GM18867 (cell line): Measurements from ENCODE around the gene TIMM22.
A peak's percentile ranks its signal among the peaks of the same experiment; 100 is the strongest.
"Not testable (repeated sequence)": the region's sequence is repeated elsewhere in the genome, so short reads cannot be mapped to it uniquely, and the experiment has no call there.

ENCODE experiments used
- ATAC-seq: cut with Tn5 transposase; IDR thresholded peaks from one replicate; pipeline ENCODE4 v1.9.1; 2021; ENCODE audit warnings: mild to moderate bottlenecking, moderate library complexity; ENCODE audit not compliant: unreplicated experiment

The TIMM22 gene

DNA sequence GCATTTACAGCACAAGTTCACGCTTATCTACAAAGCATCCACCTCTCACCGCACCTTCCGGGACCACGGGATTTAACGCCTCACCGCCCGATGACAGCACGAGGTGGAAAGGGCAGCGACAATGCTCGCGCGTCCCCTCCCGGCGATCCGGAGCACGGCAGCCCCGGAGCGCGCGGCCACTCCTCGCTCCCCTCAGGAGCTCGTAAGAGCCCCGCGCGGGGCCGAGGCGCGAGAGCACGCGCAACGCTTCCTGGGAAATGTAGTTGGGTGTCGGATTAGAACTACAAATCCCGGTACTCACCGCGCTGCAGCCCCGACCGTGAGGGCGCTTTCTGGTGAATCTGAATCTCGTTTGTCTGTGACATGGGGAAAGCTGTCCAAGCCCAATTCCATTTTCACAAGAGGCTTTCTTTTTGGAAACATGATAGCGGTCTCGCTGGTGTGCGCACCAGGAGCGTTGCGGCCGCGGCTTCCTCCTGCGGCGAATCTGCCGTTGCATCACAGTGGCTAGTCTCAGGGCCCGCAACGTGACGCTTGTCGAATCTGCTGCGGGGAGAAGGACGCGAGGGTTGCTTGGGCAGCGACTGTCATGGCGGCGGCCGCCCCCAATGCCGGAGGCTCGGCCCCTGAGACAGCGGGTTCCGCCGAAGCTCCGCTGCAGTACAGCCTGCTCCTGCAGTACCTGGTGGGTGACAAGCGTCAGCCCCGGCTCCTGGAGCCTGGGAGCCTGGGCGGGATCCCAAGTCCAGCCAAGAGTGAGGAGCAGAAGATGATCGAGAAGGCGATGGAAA lies at the start of gene TIMM22:
Gene TIMM22 (plus strand): TSS at position 576 of the 791 bp plus-strand sequence. CDS start 14 bp downstream, at position 590.
- peak; percentile 89 for ATAC-seq

DNA sequence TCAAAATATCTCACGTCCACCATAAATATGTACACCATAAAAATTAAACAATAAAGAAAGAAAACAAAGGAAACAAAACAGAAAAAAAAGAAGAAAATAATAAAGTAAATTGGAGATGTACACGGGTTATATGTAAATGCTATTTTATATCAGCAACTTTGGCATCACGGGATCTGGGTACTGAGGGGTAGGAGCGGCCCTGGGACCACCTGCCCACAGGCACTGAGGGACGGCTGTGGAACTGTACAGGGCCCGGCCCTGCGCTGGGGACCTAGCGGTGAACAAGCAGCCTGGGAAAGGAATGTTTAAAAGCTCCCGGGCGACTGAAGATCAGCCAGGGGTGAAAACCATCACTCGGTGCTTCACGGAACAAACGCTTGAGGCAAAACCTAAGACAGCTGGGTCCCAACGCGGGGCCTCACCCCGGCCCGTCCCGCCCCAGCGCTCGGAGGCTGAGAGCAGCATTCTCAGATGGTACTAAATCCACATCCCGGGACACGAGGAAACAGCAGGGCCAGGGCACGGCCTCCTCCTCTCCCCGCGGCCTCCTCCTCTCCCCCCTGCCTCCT lies 48.6 kb upstream of the TIMM22 start:
- no peak for ATAC-seq

DNA sequence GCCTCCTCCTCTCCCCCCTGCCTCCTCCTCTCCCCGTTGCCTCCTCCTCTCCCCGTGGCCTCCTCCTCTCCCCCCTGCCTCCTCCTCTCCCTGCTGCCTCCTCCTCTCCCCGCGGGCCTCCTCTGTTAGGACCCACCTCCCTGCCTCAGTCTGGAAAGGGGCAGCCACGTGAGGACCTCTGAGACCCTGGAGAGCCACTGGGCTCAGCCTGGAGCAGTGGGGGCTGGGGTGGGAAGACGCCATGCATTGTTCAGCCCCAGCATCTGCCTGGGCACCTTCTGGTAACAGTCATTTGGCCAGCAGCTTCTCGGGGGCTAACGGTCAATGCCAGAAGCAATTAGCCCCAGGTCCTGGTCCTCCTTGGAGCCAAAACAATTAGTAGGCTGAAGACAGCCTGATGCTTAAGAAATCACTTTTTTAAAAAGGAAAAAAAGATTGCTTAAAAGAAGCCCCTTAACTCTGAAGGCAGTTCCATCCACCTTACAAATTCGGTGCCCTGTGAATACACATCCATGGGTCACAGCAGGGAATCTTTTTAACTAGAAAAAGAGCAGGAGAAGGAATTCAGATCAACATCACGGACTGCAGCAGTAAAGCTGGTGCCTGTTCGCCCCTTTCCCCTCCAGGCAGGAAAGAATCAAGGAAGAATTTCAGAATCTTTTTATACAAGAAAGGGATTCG lies 47.2 kb upstream of the TIMM22 start:
- no peak for ATAC-seq

DNA sequence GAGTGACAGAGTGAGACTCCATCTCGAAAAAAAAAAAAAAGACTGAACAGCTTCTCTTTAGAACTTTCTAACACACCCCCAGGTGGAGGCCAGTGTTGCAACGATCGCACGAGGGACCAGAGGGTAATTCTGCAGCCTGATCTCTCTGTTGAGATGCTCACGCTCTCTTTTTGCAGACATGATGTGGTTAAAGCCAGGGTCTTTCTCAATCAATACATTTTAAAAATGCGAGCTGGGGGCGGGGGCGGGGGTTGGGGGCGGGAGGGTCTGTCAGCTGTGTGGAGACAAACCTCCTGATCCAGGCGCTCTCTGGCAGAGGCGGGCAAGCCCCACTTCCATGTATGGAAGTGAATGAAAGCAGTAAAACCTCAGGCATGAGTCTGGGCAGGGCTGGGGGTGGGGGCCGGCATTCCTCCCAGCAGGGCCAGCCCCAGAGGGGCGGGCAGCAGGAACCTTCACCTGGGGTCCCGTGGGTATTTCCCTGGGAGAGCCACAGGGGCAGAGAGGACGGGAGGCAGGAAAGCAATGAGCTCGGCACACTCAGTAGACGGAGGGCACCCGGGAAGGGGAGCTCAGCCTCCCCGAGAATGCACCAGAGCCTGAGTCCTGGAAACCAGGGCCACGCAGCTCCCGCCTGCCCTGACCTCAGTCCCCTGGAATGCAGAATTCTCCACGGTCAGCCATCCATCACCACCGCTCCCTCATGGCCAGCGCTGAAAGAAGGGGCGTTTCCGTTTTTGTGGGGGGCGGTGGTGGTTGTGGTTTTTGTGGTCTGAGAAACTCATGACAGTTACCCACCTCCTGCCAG lies 45.4 kb upstream of the TIMM22 start:
- ATAC-seq = no peak

DNA sequence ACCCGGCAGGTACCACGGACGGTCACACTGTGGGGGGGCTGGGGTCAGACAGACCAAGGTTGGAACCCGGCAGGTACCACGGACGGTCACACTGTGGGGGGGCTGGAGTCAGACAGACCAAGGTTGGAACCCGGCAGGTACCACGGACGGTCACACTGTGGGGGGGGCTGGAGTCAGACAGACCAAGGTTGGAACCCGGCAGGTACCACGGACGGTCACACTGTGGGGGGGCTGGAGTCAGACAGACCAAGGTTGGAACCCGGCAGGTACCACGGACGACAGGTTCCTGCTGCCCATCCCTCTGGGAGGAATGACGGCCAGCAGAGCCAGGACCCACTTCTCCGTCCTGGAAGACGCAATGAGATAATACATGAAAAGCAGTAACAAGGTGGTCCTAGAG lies 44.3 kb upstream of the TIMM22 start:
- ATAC-seq = not testable (repeated sequence)

DNA sequence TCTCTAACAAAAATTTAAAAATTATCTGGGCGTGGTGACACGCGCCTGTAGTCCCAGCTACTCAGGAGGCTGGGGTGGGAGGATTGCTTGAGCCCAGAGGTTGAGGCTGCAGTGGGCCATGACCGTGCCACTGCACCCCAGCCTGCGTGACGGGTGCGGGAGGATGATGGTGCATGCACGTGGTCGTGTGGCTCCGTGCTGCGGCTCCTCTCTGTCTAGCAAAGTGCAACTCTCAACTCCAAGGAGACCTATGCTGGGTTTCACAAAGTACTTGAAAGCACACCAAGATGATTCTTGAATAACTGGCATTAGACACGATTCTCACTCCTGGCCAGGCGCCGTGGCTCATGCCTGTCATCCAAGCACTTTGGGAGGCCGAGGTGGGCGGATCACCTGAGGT lies 43.2 kb upstream of the TIMM22 start:
- ATAC-seq = no peak

DNA sequence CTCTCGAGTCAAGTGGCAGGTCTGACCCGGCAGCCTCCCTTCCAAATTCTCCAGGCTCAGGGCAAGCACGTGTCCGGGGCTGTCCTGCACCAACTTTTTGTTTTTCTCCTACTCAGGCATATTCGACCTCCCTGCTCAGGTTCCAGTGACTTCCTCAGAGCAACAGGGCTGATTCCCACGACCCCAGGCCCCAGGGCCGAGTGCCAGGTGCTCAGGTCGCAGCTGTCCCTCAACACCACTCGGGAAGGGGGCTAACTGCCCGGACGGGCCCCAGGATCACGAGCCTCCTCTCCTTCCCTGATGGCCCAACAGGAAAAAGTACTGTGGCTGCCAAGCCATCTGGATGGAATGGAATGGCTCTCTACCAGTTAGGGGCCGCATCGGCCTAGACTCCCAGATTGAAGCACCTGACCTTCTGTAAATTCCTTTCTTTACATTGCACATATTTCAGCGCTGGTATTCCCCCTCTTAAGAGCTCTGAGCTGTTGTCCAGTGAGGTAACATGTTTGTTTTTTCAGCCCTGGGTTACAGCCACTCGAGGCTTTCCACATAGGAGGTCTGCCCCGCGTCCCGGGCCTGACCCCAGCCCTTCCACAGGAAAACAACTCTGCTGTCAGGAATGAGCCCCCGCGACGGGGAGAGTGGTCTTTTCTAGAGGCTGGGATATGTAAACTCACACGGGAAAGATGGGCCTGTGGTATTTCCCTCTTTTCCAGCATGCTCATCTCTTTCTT lies 42.3 kb upstream of the TIMM22 start:
- ATAC-seq = no peak

DNA sequence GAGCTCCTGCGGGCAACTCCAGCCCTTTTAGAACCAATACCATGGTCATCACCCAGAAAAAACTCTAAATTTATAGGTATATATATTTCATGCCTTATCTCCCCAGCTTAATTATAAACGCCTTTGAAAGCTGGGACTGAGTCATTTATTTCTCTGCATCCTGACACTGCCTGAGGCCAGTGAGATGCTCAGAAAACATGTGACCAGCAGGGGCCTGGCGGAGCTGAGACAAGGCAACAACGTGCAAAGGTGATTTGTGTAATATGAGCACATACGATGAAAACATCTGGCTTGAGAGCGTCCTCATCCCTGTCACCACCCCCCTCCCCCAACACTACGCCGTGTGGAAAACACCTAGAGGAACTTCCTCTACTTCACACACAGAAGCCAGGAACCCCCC lies 40.0 kb upstream of the TIMM22 start:
- no peak for ATAC-seq

DNA sequence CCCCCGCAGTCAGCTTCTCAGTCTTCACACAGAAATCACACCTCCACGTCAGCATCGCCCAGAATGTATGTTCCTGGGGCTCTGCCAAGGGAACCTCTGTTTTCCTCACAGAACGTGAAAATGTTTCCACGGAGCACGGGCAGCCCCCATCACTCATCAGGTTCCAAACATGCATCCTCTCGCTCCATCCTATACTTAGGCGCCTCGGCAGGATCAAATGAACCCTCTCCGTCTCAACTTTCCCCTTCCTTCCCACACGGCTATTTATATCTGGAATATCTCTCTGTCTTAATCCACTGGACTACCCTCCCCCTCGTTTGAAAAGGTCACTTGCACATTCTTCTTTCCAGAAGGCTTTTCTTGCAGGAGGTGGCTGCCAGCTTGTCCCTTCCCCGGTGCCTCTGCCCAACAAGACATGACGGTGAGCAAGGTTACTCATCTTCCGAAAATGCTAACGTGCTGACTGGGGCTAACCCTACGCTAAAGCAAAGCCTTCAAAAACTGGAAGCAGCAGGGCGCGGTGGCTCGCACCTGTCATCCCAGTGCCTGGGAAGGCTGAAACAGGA lies 39.0 kb upstream of the TIMM22 start:
- ATAC-seq = no peak

DNA sequence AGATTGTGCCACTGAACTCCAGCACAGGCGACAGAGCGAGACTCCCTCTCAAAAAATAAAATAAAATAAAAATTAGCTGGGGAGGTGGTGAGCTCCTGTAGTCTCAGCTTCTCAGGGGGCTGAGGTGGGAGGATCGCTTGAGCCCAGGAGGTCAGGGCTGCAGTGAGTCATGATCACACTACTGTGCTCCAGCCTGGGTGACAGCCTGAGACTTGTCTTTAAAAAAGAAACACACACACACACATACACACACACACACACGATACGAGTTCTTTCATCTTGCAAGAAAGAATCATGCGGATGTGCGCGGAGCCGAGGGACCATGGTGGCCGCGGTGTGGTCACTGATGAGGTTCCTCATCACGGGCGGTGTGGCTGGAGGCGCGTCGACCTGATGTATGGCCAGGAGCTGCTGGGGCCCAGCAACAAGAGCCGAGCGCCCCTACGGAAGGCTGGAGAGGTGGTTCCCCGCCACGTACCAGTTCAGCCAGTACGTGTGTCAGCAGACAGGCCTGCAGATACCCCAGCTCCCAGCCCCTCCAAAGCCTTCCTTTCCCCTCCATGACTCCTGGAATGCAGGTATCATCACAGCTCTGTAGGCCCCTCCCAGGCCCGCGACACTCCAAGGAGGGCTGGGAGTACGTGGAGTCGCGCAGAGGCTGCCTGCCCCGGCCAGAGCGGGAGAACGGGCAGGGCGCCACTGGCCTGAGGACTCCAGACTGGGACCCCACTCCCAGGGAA lies 38.0 kb upstream of the TIMM22 start:
- ATAC-seq = no peak

DNA sequence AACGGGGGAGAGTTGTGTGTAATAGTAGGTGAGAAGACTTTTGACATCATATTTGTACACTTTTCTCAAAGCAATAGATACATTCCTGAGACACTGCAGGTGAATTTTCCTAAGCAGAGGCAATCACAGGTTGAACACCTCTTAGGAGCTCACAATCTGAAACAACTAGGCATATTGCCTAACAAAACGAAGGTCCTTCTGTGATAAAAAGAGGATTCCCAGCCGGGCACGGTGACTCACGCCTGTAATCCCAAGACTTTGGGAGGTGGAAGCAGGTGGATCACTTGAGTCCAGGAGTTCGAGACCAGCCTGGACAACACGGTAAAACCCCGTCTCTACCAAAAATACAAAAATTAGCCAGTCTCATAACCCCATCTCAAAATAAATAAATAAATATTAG lies 34.8 kb upstream of the TIMM22 start:
- no peak for ATAC-seq

DNA sequence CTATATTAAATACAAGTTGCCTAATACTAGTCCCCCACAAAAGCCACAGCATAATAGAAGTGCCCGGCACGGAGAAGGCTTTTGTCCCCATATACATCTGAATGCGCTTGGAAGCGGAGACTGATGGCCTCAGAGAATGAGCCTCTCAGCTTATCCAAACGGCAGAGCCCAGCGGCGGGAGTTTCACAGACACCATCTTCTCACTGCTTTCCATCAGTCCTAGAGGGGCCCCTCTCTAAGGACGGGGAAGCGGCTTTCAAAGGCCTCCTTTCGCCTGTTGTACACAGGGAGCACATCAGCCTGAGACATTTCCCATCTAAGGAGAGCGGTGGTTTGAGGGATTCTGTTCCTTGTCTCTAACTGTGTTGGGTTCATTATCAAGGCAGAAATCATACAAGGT lies 34.3 kb upstream of the TIMM22 start:
- ATAC-seq = no peak

DNA sequence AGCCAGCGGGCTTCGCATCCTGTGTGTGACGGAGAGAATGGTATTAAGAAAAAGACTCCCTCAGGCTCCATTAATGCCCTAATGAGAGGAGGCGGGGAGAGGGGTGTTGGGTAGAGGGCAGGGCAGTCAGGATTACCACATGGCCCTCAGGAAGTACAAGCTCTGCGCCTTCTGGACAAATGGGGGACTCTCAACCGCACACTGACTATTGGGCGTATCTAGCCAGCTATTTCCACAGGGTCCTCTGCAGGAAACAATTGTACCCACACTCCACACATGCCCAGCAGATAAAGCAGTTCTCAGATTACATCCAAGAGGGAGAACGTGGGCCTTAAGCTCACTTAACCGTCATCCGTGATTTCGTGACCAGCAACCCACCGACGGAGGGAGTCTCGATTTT lies 32.1 kb upstream of the TIMM22 start:
- ATAC-seq = no peak

DNA sequence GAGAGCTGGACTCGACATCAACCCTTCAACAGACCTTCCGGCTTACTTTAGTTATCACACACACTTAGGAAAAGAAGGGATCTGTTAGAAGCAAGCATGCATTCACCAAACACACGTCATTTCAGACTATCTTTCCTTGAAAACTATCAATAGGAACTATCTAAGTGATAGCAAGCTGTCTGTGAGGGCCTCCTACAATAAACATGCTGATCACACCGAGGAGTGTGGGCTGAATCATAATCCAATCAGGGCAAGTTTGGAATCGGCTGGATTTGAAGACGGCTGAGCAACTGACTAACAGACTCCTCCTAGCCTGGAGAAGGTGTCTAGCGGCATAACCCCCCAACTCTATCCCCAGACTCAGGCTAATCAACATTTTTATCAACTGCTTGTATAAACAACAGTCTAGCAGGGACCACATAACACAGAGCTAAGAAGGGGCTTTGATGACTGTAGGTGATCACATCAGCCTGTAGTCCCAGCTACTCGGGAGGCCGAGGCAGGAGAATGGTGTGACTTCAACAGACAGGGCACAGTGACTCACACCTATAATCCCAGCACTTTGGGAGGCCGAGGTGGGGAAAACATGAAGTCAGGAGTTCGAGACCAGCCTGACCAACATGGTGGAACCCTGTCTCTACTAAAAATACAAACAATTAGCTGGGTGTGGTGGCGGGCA lies 31.5 kb upstream of the TIMM22 start:
- ATAC-seq = no peak

DNA sequence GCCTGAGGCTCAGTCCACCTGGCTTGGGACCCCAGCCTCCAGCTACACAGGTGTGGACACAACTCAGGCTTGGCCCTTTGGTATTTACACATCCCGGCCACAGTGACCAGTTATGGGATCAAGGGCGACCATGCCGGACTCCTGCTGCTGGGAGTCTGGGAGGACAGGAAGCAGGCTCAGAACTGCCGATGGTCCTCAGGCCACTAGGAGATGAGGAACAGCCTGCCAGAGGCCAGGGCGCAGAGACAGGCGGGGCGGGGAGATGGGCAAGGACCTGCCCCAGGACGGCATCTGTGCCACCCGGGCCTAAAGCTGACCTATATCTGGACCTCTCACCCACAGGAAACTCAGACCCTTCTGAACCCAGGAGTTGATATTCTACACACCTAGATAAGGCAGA lies 29.8 kb upstream of the TIMM22 start:
- no peak for ATAC-seq

DNA sequence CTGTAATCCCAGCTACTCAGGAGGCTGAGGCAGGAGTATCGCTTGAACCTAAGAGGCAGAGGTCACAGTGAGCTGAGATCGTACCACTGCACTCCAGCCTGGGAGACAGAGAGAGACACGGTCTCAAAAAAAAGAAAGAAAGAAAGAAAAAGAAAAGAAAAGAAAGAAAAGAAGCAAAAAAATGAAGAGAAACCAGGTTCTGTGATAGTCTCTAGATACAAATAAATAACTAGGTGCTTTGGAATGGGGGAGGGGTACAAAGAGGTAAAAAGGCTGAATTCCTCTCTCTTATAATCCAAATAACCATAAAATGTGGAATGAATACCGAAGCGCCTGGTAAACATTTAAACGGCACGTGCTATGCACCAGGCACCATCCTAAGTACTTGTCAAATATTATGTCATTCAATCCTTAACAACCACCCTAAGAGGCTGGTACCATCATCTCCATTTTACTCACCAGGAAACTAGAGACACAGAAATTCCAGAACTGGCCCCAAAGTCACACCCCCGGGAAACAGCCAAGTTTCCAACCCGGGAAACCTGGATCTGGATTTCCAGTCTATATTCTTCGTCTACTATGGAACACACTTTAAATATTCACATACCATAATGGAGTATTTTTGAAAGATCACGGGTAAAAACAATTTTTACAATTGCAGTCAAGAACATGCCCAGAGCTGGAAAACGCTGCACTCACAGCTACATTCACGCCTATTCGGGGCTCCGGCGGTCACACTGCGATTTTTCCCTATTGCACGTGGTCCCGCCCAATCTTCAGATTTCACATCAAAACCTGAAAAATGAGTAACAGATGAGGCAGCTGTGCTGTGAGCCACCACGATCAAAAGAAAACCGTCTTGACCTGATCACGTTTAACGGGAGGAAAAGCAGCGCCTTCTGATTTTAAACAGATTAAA lies 27.9 kb upstream of the TIMM22 start:
- no peak for ATAC-seq

DNA sequence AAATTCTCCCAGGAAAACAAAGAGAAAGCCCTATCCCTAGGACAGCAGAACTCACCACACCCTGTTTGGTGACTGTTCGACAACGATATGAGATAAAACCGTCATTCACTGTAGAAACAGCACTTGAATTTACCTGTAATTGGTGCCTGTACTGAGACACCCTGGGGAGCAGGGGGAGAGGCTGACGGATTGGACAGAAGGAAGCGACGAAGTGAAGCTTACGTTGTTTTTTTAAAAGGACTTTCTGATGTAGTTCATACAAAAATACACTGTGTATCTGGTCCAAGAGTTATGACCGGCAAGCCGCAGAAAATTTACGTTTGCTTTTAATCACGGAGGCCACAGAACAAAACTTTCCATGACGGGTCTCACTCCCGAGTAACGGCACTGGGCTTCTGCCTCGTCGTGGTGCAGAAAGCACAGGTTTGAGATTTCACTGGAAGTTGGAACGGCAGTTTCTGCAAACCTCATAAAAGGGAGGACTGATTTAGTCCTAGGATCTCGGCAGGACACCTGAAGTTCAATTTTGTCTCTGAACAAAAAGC lies 27.0 kb upstream of the TIMM22 start:
- no peak for ATAC-seq

DNA sequence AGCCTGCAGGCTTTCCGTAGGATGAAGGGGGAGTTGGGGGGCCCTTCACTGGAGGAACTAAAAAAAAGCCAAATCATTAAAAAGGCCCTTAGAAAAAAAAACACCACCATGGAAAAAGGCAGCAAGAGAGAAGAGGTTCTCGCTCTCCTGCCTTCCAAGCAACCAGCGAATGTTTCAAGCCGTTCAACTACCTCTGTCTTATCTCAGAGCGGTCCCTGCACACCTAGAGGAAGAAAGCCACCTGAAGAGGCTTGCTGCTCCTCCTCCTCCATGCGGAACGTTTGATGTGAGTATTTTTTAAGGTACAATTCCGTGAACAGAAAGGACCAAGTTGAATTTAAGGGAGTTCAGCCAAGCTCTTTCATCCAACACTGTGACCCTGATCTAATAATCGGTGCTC lies 26.6 kb upstream of the TIMM22 start:
- no peak for ATAC-seq
